Measurements from ENCODE around the gene SYNC. TPM values are rescaled to one million over a fixed set of nuclear protein-coding genes. Genes with fewer than 3 reads are reported as not detected.
A peak's percentile ranks its signal among the peaks of the same experiment; 100 is the strongest.

Gene SYNC
- total RNA-seq, 2 experiments from 2014 or later, result not detected

DNA sequence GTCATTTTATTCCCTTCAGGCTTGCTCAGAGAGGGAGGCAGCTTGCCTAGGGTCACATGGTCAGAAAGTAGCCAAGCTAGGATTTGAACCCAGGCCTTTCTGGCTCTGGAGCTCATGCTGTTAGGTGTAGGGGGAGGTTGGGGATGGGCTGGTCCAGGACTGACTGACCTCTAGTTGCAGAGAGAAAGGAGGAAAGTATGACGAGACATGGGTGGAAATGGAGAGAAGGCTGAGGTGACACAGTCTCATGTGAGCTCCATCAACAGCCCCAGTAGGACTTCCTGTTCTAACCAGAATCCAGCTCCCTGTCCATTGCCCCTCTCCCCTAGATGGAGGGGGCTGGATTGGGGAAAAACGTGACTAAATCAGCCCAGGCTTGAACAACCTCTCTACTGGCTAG is 15.5 kb upstream of the SYNC start:
- Histone ChIP-seq H3K27ac (ENCODE audit: low read depth in 1 of 2, low read length in 2 of 2) (no peak overlapping the region), H3K4me3 (ENCODE audit: low read length) (no peak overlapping the region), H3K9me3 (ENCODE audit: control insufficient read depth in 1 of 2, insufficient read depth in 1 of 2, low read length in 2 of 2) (no peaks in the 10 kb centered on the region), H3K36me3 (ENCODE audit: insufficient read depth, low read length) (no peaks in the 10 kb centered on the region), H3K4me1 (ENCODE audit: insufficient read depth, low read length) (peaks cover 9% of the 10 kb centered on the region), H3K27me3 (ENCODE audit: control insufficient read depth in 1 of 2, insufficient read depth in 2 of 2, low read length in 2 of 2) (peaks cover 0 to 7% of the 10 kb centered on the region in 2 experiments)
- Mint-ChIP-seq H3K27ac (no peak overlapping the region), H3K4me3 (no peak overlapping the region), H3K36me3 (ENCODE audit: low read depth) (no peaks in the 10 kb centered on the region), H3K4me1 (ENCODE audit: low read depth) (peaks cover 5% of the 10 kb centered on the region), H3K9me3 (no peaks in the 10 kb centered on the region), H3K27me3 (peaks cover 15% of the 10 kb centered on the region)
- intact Hi-C loops (cut with DNase I, micrococcal nuclease), result loop anchor here in 1 of 2 experiments (10.0 kb wide), 1 partner anchor 367 kb away; the partner anchor contains the start of gene AZIN2
- ChIA-PET POLR2A (interaction anchor here (0.6 kb wide), 1 partner anchor 92 kb away, joined by 3 read pairs; no protein-coding TSS in a partner anchor), CTCF (no interaction called here)
- no peak for DNase-seq
- no peak for ATAC-seq (ENCODE audit: poor library complexity)
- TF ChIP-seq, protein P1, sequence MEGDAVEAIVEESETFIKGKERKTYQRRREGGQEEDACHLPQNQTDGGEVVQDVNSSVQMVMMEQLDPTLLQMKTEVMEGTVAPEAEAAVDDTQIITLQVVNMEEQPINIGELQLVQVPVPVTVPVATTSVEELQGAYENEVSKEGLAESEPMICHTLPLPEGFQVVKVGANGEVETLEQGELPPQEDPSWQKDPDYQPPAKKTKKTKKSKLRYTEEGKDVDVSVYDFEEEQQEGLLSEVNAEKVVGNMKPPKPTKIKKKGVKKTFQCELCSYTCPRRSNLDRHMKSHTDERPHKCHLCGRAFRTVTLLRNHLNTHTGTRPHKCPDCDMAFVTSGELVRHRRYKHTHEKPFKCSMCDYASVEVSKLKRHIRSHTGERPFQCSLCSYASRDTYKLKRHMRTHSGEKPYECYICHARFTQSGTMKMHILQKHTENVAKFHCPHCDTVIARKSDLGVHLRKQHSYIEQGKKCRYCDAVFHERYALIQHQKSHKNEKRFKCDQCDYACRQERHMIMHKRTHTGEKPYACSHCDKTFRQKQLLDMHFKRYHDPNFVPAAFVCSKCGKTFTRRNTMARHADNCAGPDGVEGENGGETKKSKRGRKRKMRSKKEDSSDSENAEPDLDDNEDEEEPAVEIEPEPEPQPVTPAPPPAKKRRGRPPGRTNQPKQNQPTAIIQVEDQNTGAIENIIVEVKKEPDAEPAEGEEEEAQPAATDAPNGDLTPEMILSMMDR (IDR thresholded peaks at IDR 0.05), result no peak

DNA sequence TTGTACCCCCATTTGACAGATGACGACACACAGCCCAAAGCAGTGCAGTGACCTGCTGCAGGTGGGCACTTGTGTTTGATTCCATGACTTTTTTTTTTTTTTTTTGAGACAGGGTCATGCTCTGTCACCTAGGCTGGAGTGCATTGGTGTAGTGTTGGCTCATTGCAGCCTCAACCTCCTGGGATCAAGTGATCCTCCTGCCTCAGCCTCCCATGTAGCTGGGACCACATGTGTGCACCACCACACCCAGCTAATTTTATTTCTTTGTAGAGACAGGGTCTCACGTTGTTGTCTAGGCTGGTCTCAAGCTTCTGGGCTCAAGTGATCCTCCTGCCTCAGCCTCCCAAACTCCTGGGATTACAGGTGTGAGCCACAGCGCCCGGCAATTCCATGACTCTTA is 14.9 kb upstream of the SYNC start:
- ATAC-seq (ENCODE audit: poor library complexity) (no peak), DNase-seq (no peak)
- Mint-ChIP-seq H3K36me3 (ENCODE audit: low read depth) (no peaks in the 10 kb centered on the region), H3K4me3 (no peak overlapping the region), H3K27ac (no peak overlapping the region), H3K27me3 (peaks cover 15% of the 10 kb centered on the region), H3K9me3 (no peaks in the 10 kb centered on the region), H3K4me1 (ENCODE audit: low read depth) (peaks cover 5% of the 10 kb centered on the region)
- CTCF ChIA-PET, result interaction anchor here (0.5 to 1.1 kb wide), 2 partner anchors 9 to 55 kb away, joined by 3 read pairs; no protein-coding TSS in a partner anchor
- TF ChIP-seq, protein P1 (IDR thresholded peaks at IDR 0.05), result no peak
- Histone ChIP-seq H3K36me3 (ENCODE audit: insufficient read depth, low read length) (no peaks in the 10 kb centered on the region), H3K9me3 (ENCODE audit: control insufficient read depth in 1 of 2, insufficient read depth in 1 of 2, low read length in 2 of 2) (no peaks in the 10 kb centered on the region), H3K4me1 (ENCODE audit: insufficient read depth, low read length) (peaks cover 10% of the 10 kb centered on the region), H3K4me3 (ENCODE audit: low read length) (no peak overlapping the region), H3K27ac (ENCODE audit: low read depth in 1 of 2, low read length in 2 of 2) (no peak overlapping the region), H3K27me3 (ENCODE audit: control insufficient read depth in 1 of 2, insufficient read depth in 2 of 2, low read length in 2 of 2) (peaks cover 0 to 7% of the 10 kb centered on the region in 2 experiments)
- POLR2A ChIA-PET, result interaction anchor here (0.7 kb wide), 1 partner anchor 401 kb away, joined by 3 read pairs; no protein-coding TSS in a partner anchor
- intact Hi-C loops (cut with DNase I, micrococcal nuclease), result loop anchor here in 1 of 2 experiments (10.0 kb wide), 1 partner anchor 367 kb away; the partner anchor contains the start of gene AZIN2

GRCh38 chr1:32716312-32717148 is 14.0 kb upstream of the SYNC start:
- CTCF ChIA-PET, result interaction anchor here (0.5 to 1.1 kb wide), 2 partner anchors 10 to 56 kb away, joined by 3 read pairs; no protein-coding TSS in a partner anchor

More at GRCh38 chr1:32716312-32717148, 14.0 kb upstream of the SYNC start:
- peaks cover 0 to 3% of the 10 kb centered on the region in 2 experiments for H3K27me3 ChIP-seq (ENCODE audit: control insufficient read depth in 1 of 2, insufficient read depth in 2 of 2, low read length in 2 of 2)
- Mint-ChIP-seq H3K27ac (no peak overlapping the region), H3K4me3 (no peak overlapping the region), H3K27me3 (peaks cover 8% of the 10 kb centered on the region), H3K4me1 (ENCODE audit: low read depth) (peaks cover 5% of the 10 kb centered on the region), H3K36me3 (ENCODE audit: low read depth) (no peaks in the 10 kb centered on the region), H3K9me3 (no peaks in the 10 kb centered on the region)
- peaks cover 17% of the 10 kb centered on the region for H3K4me1 ChIP-seq (ENCODE audit: insufficient read depth, low read length)
- peak in 12 of 14 experiments; percentile 9 to 69 (median 34) for DNase-seq
- no peaks in the 10 kb centered on the region for H3K36me3 ChIP-seq (ENCODE audit: insufficient read depth, low read length)
- no peaks in the 10 kb centered on the region for H3K9me3 ChIP-seq (ENCODE audit: control insufficient read depth in 1 of 2, insufficient read depth in 1 of 2, low read length in 2 of 2)
- H3K4me3 ChIP-seq (ENCODE audit: low read length), result no peak overlapping the region
- H3K27ac ChIP-seq (ENCODE audit: low read depth in 1 of 2, low read length in 2 of 2), result no peak overlapping the region
- POLR2A ChIA-PET, result interaction anchor here (0.7 kb wide), 1 partner anchor 402 kb away, joined by 3 read pairs; no protein-coding TSS in a partner anchor
- TF ChIP-seq, protein P1 (IDR thresholded peaks at IDR 0.05), result no peak
- peak; percentile 51 for ATAC-seq (ENCODE audit: poor library complexity)
- intact Hi-C loops (cut with DNase I, micrococcal nuclease), result loop anchor here in 1 of 2 experiments (10.0 kb wide), 1 partner anchor 368 kb away; the partner anchor contains the start of gene AZIN2
